Epithelial cell of proximal tubule (primary cell): ENCODE data around the gene TSPAN13. TPM values are rescaled to one million over a fixed set of nuclear protein-coding genes. Genes with fewer than 3 reads are reported as not detected.
A peak's percentile ranks its signal among the peaks of the same experiment; 100 is the strongest.

Experiments
- DNase-seq: peaks from one replicate; pipeline ENCODE4 v3.0.0-alpha.2; 2011; ENCODE audit warnings: low read depth
- H3K4me3 ChIP-seq: 2 replicates; pipeline ENCODE4 v1.5.1; 2011; ENCODE audit warnings: low read depth, mild to moderate bottlenecking, low read length
- CTCF ChIP-seq: conservative IDR thresholded peaks from 2 replicates; pipeline ENCODE4 v1.5.1; 2012; ENCODE audit warnings: low read depth, mild to moderate bottlenecking, low read length
- total RNA-seq: library from RNA; depleted of rRNA; stranded (reverse); fragments of >200 nt; gene quantifications from 2 replicates; pipeline ENCODE4 v1.2.3, GENCODE V29; 2015

TSPAN13 gene
- total RNA-seq, 1 donor from 2014 or later: 25.8 TPM

GRCh38 chr7:16812542-16813231 is 59.1 kb downstream of the TSPAN13 start:
- no peak for TF ChIP-seq CTCF
- DNase-seq: no peak
- no peak overlapping the region for H3K4me3 ChIP-seq

DNA sequence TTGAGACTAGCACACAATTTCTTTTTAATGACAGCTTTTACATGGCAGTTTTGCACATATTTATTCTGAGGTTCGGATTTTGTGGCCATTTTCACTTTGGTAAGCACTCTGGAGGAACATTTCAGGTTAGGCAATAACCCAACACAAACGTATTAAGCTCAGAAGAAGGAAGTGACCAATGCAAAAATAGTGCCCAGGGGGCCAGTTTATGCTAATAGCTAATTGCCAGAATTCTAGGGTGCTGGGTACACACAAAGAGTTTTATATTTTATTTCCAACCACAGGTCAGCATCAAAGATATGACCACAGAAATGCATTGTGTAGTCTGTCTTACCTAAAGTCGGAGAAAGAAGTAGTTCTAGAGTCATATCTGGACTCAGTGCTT is 59.7 kb downstream of the TSPAN13 start:
- TF ChIP-seq CTCF: no peak
- H3K4me3 ChIP-seq: no peak overlapping the region
- peak; percentile 27 for DNase-seq

GRCh38 chr7:16815001-16815400 is 61.4 kb downstream of the TSPAN13 start:
- no peak overlapping the region for H3K4me3 ChIP-seq
- no peak for DNase-seq
- TF ChIP-seq CTCF: no peak

DNA sequence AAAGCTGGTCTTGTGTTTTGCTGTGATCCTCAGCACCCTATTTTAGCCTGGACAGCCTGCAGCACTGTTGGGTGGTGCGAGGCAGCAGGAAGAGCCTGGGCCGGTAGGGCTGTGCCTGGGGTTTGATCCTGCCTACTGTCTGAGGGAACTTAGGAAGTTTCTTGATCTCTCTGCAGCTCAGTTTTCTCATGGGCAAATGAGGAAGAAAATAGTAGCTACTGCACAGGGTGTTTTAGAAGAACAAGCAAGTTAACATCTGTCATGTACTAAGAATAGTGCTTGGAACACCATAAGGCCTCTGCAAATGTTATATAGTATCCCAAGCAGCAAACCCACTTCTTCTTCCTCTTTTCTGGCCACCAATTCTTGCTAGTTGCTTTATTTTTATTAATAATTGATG is 63.3 kb downstream of the TSPAN13 start:
- no peak for TF ChIP-seq CTCF
- H3K4me3 ChIP-seq: no peak overlapping the region
- DNase-seq: no peak

DNA sequence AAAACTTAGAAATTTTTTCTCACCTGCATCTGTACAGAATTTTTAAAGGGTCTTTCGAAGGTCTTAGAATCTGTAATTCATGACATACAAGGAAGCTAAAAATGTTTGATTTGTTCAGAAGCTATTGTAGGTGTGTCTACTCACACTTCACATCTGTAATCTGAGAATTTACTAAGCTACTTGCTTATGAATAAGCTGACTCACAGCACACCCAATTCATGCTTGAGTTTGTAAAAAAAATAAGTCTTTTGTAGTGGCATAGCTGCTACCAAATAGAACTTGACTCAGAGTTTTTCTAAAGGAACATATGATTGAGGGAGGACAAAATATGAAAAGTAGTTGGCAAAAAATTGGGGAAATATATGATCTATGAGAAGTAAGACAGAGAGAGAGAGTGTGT is 64.0 kb downstream of the TSPAN13 start:
- no peak overlapping the region for H3K4me3 ChIP-seq
- no peak for TF ChIP-seq CTCF
- DNase-seq: peak; percentile 56

DNA sequence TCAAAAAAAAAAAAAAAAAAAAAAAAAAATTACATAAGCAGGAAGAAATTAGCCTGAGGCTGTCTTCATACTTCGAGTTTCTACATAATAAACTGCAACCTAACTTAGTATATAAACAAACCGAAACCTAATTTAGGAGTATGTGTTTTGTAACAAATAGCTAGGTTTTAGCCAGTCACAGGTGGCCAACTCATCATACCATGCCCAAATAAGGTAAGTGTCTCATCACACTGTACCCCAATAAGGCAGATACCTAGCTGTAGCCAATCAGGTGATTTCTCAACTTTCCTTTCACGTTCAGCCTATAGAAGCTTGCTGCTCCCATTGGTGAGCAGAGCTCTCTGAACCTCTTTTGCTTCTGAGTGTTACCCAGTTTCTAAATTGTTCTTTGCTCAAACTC is 65.2 kb downstream of the TSPAN13 start:
- no peak for DNase-seq
- TF ChIP-seq CTCF: no peak
- H3K4me3 ChIP-seq: no peak overlapping the region

GRCh38 chr7:16822029-16822428 is 68.5 kb downstream of the TSPAN13 start:
- no peak for TF ChIP-seq CTCF
- DNase-seq: no peak
- H3K4me3 ChIP-seq: no peak overlapping the region
